ENCODE results near the gene PTPN5.

- TF ChIP-seq CTCF (IDR thresholded peaks at IDR 0.05; ENCODE audit: low read depth, low read length, missing input control) (peak; percentile 75), SP1 (IDR thresholded peaks at IDR 0.05) (no peak), RXRA (IDR thresholded peaks at IDR 0.05) (no peak), FOXA1 (IDR thresholded peaks at IDR 0.05) (no peak)
Observed at GRCh38 chr11:18721561-18722292, 69.9 kb downstream of the PTPN5 start.
